Measurements from ENCODE around the gene TRAPPC2L.

GRCh38 chr16:88861359-88861758, 4.4 kb downstream of the TRAPPC2L start:
- TF ChIP-seq CTCF (IDR thresholded peaks at IDR 0.05) (no peak), POLR2A (IDR thresholded peaks at IDR 0.05) (no peak)

Data from heart left ventricle (tissue), 13 donors.